ENCODE data around the gene KAT5. TPM values are rescaled to one million over a fixed set of nuclear protein-coding genes. Genes with fewer than 3 reads are reported as not detected.
"Not testable (repeated sequence)": the region's sequence is repeated elsewhere in the genome, so short reads cannot be mapped to it uniquely, and the experiment has no call there.

KAT5 gene
- total RNA-seq, 4 donors from 2014 or later: 66.4 to 77.1 (median 68.3) TPM

DNA sequence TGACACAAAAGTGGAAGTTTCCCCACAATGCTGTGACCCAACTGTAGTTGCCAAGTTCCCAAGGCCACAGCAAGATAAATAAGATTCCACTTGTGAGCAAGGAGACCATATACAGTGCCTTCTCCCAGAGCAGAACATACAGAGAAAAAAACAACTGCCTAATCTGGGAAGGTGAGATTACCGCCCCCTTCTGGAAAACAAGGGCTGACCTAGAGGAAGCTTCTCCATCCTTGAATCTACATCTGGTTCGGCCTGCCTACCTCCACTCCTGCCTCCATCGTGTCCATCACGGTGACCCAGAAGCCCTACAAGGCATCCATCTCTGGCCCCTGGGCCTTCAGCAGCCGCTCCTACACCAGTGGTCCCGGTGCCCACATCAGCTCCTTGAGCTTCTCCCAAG lies 14.6 kb downstream of the KAT5 start:
- intact Hi-C loops (cut with DNase I): no loop called here
- WGBS: 78% methylated on average over 5 of the region's 6 CpGs

DNA sequence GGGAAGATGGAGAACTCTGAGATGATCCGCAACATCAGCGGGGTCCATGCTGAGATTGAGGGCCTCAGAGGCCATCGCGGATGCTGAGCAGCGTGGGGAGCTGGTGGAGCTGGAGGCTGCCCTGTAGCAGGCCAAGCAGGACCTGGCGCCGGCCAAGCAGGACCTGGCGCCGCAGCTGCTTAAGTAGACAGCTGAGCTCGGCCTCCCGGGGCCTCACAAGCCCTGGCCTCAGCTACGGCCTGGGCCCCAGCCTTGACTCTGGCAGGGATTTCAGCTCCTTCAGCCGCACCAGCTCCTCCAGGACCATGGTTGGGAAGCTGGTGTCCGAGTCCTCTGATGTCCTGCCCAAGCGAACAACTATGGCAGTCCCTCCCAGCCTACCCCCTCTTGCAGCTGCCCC lies 15.8 kb downstream of the KAT5 start:
- intact Hi-C loops (cut with DNase I): no loop called here
- H3K9me3 ChIP-seq: peaks cover 0 to 11% (median 0%) of the 10 kb centered on the region in 4 donors
- no peaks in the 10 kb centered on the region for H3K4me1 ChIP-seq
- no peaks in the 10 kb centered on the region for H3K36me3 ChIP-seq
- 89% methylated on average over 8 of the region's 15 CpGs for WGBS
- no peak overlapping the region for H3K27ac ChIP-seq (replicated peaks in 1 of 4)
- TF ChIP-seq EP300 (IDR thresholded peaks at IDR 0.05) (no peak), POLR2AphosphoS5 (IDR thresholded peaks at IDR 0.05) (no peak), POLR2A (IDR thresholded peaks at IDR 0.05; ENCODE audit: low read depth) (no peak)
- TF ChIP-seq, protein P1, sequence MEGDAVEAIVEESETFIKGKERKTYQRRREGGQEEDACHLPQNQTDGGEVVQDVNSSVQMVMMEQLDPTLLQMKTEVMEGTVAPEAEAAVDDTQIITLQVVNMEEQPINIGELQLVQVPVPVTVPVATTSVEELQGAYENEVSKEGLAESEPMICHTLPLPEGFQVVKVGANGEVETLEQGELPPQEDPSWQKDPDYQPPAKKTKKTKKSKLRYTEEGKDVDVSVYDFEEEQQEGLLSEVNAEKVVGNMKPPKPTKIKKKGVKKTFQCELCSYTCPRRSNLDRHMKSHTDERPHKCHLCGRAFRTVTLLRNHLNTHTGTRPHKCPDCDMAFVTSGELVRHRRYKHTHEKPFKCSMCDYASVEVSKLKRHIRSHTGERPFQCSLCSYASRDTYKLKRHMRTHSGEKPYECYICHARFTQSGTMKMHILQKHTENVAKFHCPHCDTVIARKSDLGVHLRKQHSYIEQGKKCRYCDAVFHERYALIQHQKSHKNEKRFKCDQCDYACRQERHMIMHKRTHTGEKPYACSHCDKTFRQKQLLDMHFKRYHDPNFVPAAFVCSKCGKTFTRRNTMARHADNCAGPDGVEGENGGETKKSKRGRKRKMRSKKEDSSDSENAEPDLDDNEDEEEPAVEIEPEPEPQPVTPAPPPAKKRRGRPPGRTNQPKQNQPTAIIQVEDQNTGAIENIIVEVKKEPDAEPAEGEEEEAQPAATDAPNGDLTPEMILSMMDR (IDR thresholded peaks at IDR 0.05): no peak
- no peak for DNase-seq (ENCODE audit: extremely low spot score)
- H3K27me3 ChIP-seq: no peaks in the 10 kb centered on the region
- no peak overlapping the region for H3K4me3 ChIP-seq

More for the DNA sequence above, 14.6 kb downstream of the KAT5 start:
- DNase-seq (ENCODE audit: extremely low spot score): no peak
- Histone ChIP-seq H3K9me3 (peaks cover 0 to under 1% (median 0%) of the 10 kb centered on the region in 4 donors), H3K27me3 (no peaks in the 10 kb centered on the region), H3K27ac (replicated peaks in 1 of 4) (no peak overlapping the region), H3K4me3 (no peak overlapping the region), H3K36me3 (no peaks in the 10 kb centered on the region), H3K4me1 (no peaks in the 10 kb centered on the region)
- no peak for TF ChIP-seq EP300 (IDR thresholded peaks at IDR 0.05)
- TF ChIP-seq, protein P1 (IDR thresholded peaks at IDR 0.05): no peak
- TF ChIP-seq POLR2A (IDR thresholded peaks at IDR 0.05; ENCODE audit: low read depth): no peak
- TF ChIP-seq POLR2AphosphoS5 (IDR thresholded peaks at IDR 0.05): no peak

DNA sequence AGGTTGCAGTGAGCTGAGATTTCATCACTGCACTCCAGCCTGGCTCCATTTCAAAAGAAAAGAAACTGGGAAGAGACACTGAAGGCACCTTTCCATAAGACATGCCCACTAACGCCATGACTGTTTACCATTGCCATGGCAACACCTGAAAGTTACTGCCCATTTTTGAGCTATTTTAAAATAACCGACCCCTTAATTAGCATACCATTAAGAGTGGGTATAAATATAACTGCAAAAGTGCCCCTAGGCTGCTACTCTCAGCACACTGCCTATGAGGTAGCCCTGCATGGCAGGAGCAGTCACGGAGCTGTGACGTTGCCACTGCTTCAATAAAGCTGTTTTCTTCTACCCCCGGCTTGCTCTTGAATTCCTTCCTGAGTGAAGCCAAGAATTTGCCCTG lies 18.4 kb downstream of the KAT5 start:
- no peaks in the 10 kb centered on the region for H3K36me3 ChIP-seq
- peak; percentile 72 for DNase-seq (ENCODE audit: extremely low spot score)
- WGBS: 48% methylated on average over 5 of the region's 5 CpGs
- no peak overlapping the region for H3K27ac ChIP-seq (replicated peaks in 1 of 4)
- no peak overlapping the region for H3K4me3 ChIP-seq
- no peaks in the 10 kb centered on the region for H3K4me1 ChIP-seq
- intact Hi-C loops (cut with DNase I): no loop called here
- peaks cover 0 to 11% (median 0%) of the 10 kb centered on the region in 4 donors for H3K9me3 ChIP-seq
- TF ChIP-seq, protein P1 (IDR thresholded peaks at IDR 0.05): no peak
- H3K27me3 ChIP-seq: no peaks in the 10 kb centered on the region

DNA sequence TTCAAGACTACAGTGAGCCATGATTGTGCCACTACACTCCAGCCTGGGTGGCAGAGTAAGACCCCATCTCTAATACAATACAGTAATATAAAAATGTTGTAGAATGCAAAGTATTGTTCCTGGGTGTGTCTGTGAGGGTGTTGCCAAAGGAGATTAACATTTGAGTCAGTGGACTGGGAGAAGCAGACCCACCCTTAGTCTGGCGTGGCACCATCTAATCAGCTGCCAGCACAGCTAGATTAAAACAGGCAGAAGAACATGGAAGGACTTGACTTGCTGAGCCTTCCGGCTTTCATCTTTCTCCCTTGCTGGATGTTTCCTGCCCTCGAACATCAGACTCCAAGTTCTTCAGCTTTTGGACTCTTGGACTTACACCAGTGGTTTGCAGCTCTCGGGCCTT lies 23.1 kb downstream of the KAT5 start:
- H3K4me3 ChIP-seq; H3K4me1 ChIP-seq; H3K27ac ChIP-seq (replicated peaks in 1 of 4); H3K27me3 ChIP-seq; intact Hi-C loops (cut with DNase I); H3K36me3 ChIP-seq: not testable (repeated sequence)
- peak; percentile 66 for DNase-seq (ENCODE audit: extremely low spot score)
- peaks cover 0 to 11% (median 0%) of the 10 kb centered on the region in 4 donors for H3K9me3 ChIP-seq
- 82% methylated on average over 4 of the region's 4 CpGs for WGBS

DNA sequence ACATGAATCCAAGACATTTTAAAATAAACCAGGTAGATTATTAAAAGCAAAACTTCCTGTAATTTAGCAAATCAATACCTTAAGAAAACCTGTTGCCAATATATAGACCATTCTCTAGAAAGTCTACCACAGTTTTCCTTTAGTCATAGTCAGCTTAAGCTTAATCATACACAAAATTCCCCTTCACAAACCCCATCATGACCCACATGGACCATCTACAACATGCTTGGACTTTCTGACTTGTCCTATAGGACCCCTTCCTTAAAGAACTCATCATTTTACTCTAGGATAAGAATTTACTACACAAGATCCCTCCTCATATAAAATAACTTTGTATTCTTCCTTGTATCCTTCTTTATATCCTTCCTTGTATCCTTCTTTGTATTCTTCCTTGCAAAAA lies 24.8 kb downstream of the KAT5 start:
- Histone ChIP-seq H3K36me3 (no peaks in the 10 kb centered on the region), H3K27ac (replicated peaks in 1 of 4) (no peak overlapping the region), H3K4me3 (no peak overlapping the region), H3K9me3 (peaks cover 0 to 9% (median 0%) of the 10 kb centered on the region in 4 donors), H3K27me3 (peaks cover 0 to 10% (median 0%) of the 10 kb centered on the region in 4 donors), H3K4me1 (no peaks in the 10 kb centered on the region)
- intact Hi-C loops (cut with DNase I): no loop called here
- TF ChIP-seq POLR2A (IDR thresholded peaks at IDR 0.05; ENCODE audit: low read depth): no peak
- no peak for DNase-seq (ENCODE audit: extremely low spot score)

DNA sequence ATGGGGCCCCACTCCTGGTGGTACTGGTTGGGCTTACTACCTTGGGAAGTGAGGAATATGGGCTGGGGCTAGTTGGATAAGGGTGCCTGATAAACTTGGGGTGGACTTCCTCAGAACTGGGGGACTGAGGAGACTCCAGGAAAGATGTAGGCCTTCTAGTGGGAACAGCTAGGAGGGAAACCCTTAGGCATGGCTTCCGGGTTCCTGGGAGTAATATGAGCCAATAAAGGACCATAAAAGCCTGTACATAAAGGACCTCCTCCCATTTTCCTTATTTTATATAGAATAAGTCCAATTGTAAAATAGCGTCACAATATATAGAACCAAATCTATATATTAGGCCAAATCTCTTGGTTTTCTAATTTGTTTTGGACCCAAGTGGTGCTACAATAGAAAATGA lies 27.0 kb downstream of the KAT5 start:
- Histone ChIP-seq H3K36me3 (no peaks in the 10 kb centered on the region), H3K4me3 (no peak overlapping the region), H3K9me3 (no peaks in the 10 kb centered on the region), H3K4me1 (no peaks in the 10 kb centered on the region), H3K27ac (replicated peaks in 1 of 4) (no peak overlapping the region), H3K27me3 (peaks cover 0 to 14% (median 0%) of the 10 kb centered on the region in 4 donors)
- TF ChIP-seq POLR2AphosphoS5 (IDR thresholded peaks at IDR 0.05) (no peak), POLR2A (IDR thresholded peaks at IDR 0.05; ENCODE audit: low read depth) (no peak), EP300 (IDR thresholded peaks at IDR 0.05) (no peak)
- TF ChIP-seq, protein P1 (IDR thresholded peaks at IDR 0.05): no peak
- WGBS: 84% methylated on average over 2 of the region's 2 CpGs
- peak; percentile 26 for DNase-seq (ENCODE audit: extremely low spot score)
- intact Hi-C loops (cut with DNase I): no loop called here
